ENCODE measurements around the gene CD47.
A peak's percentile ranks its signal among the peaks of the same experiment; 100 is the strongest.

The CD47 gene
- total RNA-seq = 229 reads per million, percentile 93 among the genes with 10 or more reads in this experiment

DNA sequence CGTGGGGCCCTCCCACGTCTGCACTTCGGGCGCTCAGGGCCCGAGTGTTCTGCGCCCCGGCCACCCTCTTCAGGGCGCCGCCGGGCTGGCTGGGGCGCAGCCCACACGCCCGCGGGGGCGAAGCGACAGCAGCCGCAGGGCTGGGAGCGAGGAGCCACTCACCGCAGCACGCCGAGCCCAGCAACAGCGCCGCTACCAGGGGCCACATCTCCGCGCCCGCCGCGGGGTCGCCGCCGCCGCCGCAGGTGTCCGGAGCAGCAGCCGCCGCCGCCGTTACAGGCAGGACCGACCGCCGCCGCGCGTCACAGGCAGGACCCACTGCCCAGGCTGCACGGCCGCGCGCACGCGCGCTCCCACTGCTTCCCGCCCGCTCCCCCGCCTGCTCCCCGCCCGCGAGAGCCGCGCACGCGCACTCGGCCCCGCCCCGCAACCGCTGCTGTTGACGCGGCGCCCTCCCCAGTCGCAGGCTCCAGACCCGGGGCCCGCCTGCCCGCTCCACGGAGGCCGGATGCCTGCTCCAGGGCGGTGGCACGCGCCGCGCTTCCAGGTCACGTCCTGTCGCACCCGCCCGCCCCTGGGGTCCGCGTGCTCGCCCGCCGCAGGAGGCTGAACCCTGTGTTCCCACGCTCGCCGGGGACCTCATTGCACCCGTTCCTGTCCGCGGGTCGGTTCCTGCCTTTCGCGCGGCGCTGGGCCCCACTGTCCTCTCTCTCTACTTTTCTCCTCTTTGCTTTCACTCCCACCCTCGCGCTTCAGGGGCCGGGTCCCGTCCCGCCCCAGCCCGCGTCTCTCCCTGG, at the start of gene CD47:
TSS of gene CD47 (minus strand) at position 331 of the 797 bp plus-strand sequence. CDS start at position 208, 123 bp downstream.
- DNase-seq = peak; percentile 92

DNA sequence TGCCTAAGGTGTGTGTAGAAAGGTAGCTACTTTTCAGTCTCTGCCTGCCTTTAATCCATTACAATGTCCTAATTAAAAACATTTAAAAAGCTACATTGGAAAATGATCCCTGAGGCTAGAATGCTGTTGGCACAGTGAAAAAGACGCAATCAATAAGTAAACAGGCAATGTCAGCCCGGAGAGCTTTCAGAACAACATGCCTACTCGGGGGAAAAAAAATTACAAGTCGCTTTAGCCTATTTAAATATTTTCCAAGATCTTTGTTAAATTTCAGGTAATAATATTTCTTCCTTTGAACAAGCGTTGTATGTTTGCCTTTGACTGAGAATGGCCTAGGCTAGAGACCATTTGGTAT, 46.6 kb upstream of the CD47 start:
- no peak for DNase-seq

DNA sequence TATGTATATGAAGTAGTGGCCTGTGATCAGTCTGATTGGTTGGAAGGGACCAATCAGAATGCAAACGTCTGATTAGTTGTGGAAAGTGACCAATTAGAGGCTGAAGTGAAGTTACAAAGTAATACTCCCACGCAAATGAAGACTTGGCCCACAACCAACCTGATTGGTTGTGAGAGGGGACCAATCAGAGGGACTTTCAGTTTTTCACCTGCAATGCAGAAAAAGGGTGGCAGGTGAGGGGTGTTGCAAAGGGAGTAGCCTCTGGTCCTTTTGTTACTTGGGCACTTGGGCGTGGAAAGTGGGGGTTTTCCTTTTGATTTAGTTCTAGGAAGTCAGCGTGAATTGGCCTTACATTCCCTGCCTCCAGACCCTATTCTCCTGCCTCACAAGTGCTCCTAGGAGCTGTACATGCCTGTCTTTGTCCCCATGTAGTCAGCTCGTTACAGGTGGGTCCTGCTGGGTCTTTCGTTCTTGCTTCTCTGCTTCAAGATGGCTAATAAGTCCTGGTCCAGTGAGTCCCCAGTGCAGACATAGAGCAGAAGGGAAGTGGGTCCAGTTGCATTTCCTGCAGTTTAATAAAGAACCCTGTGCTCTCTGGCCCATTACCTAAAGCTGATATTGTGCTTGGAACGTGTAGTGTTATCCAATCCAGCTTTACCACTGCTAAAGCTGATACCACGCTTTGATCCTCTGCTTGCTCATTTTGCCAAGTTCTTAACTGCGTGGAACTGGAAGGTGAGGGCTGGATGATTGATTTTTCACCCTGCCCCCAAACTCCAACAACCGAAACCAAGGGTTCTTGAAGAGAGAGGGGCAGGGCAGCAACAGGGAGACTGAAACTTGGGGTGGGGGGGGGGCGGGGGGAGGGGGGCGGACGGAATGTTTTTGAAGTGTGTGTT, 46.0 kb upstream of the CD47 start:
- DNase-seq = no peak

DNA sequence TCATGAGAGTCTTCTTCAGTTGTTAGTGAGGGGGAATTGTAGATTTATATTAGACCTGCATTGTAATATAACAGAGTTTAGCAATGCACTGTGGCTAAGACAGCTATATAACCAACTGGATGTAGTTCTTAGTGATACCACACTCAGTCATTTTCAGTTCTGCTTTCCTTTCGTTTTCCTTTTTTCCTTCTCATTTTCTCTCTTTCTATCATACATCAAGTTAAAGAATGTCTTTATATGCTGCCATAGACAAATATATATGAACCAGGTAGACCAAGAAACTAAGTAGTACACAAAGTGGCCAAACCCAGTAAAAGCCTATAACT, 43.7 kb upstream of the CD47 start:
- DNase-seq = no peak

DNA sequence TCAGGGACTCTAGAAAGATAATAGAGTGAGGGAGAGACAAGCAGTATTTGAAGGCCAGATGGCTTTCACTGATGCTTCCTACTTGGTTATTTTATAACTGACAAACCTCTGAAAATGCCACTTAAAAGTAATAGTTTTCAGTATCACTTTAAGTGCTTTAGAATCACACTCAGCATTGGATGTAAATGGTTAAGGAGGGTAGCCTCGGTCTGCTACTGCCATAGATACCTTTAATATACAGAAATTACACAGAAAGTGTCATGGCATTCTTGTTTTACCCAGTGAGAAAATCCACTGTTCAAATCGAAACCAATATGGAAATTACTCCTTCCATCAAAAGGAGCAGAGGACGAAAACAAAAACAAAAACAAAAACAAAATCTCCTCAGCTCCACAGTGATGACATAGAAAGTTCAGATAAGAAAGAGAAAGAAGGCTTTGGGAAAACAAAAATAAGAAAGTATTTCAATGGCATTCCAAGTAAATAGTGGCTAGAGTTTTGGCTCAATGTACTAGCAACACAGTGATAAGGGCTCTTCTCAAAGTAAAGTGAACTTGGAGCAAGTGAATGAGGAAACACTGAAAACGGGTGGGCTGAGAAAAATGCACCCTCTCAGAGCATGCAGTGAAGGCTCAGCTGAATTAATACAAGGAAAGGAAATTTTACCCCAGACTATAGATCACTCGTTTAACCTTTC, 43.2 kb upstream of the CD47 start:
- no peak for DNase-seq

DNA sequence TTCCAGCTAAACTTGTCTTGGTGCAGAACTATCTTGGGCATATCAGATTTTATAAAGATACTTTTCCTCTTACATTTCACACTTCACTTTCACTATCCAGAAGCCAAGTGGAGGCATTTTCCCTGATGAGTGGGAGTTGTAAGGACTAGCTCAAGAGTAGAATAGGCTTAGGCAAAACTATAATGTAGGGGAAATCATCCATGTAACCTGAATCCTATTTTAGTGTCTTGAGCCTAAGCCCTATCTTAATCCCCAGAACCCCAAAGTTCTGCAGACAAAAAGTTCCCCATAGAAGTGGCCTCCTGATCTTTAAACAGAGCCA, 42.2 kb upstream of the CD47 start:
- no peak for DNase-seq

DNA sequence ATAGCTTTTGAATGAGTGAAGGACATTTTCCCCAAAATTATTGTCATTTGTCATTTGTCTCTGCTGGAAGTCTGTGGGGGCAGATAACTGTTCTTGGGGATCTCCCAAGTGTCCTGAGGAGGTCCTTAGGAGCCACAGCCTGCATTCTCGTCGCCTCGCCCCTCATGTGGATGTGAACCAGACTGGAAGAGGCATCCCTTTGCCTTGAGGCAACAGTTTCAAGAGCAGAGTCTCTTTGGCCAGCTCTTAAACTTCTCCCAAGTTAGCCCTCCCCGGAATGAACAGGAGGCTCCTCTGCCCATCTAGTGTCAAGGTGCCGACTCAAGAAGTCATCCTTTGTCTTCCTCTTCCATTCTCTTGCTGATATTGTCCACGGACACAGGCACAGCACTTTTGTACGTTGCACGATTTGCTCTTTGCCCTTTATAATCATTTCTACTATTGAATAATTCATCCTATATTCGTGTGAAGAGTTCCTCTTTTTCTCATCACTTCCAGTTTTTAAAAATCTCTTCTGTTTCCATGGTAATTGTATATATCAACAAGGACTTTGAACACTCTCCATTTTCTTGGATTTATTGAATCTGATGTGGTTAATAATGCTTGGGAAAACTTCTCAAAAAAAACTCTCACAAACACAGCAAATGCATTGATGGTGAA, 40.8 kb upstream of the CD47 start:
- DNase-seq = no peak

DNA sequence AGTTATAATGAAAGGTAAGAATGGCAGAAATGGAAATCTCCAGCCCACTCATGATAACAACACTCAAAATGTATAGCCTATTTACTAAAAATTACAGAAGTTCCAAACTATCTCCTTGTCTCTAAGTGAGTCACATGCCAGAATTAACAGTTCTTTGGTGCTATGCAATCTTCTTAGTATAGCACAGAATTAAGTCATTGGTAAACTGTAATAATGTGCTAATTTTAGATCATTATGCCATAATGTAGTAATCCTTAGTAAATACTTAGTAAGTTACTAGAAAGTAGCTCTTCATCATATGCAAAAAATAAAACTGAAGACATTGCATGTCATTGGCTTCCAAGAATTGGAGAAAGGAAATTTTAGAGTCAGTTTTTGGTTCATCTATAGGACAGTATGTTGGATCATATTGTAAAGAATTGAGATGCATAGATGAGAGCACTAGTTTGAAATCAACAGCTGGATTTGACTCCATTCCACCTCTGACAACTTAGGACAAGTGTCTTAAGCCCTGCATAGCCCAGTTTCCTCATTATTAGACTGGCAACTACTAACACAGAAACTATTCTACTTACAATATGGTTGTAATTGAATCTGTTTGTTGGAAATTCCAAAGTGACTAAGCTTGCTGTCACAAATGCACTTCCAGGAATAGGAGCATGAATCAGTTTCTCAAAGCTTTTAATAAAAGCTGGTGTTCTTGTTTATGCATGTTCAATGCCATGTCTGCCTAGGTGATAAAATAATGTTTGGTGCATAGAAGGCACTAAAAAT, 40.1 kb upstream of the CD47 start:
- DNase-seq = no peak

DNA sequence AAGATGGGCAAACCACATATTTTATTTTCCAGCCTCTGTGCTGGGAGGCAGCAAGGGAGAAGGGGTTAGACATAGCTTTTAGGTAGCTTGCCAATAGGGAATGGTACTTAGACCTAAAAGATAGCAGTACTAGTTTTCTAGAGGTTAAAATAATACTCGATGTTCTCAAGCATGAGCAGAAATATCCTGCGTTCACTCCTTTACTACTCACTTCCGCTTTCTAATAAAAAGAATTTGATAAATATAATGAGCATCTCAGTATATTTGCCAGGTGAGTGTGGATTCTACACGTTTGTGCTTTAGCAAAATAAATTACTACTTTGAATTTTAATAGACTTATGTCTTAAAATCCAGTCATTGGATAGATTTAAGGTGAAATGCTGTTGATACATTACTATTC, 39.4 kb upstream of the CD47 start:
- no peak for DNase-seq

DNA sequence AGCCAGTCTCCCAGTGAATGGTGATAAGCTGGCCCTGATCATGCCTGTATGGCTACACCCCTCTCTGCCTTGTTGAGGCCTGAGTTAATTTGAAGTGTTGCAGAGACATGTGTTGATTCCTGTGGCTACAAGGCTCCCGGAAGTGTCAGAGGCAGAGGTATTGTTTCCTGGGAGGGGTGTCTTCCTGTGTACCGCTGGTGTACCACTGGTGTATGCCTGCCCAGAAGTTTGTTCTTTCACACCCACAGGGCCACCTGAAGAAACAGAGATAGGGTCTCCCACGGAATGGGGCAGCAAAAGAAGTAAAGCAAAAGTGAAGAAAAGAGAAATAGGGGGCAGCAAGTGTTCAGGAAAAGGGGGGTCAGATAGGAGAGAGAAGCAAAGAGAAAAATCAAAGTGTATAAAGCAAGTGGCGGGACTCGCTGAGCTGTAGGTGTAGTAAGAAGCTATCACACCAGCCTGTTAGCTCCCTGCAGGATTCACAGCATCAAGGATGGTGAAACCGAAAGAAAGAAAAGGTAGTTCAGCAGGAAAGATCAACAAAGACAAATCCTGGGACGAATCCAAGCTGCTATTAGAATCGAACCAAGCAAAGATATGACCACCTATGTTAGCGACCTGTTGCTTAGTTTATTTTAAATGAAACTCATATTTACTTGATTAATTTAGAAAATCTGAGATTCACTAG, 36.6 kb upstream of the CD47 start:
- DNase-seq = peak; percentile 39

DNA sequence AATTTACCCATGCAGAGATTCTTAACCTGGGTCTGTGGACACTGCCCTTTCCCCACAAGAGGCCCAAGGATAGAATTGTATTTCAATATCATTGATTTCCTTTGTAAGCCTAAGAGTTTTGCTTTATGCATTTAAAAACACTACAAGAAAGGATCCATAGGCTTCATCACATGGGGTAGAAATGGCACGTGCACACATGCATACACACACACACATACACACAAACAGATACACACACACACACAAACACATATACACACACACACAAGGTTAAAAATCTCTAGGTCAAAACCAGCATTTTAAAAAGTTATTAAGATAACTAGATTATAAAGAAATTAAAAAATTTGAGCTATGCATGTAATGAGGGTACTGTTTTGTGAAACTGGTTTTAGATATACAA, 35.5 kb upstream of the CD47 start:
- DNase-seq = no peak

DNA sequence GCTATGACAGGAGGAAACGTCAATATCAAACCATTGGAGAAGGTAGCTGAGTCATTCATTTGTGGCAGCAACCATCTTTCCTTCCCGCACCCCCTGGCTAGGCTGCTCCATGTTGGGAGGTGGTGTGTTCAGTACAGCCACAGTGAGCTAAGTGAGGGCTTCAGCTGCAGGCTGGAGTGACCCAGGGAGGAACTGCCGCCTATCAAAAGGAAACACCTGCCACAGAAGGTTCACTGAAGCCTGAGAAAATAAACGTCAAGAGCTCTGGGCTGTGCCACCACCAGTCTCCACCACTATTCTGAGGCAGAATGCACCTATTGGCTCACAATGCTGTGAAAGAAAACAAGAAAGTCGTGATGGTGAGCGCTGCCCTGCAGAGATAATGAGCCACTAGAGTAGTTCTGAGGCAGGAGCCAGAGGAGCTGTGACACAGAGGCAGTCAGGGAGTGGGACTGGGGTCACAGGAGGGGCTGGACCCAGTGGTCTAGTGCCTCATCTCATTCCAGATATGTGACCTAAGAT, 34.8 kb upstream of the CD47 start:
- peak; percentile 52 for DNase-seq

DNA sequence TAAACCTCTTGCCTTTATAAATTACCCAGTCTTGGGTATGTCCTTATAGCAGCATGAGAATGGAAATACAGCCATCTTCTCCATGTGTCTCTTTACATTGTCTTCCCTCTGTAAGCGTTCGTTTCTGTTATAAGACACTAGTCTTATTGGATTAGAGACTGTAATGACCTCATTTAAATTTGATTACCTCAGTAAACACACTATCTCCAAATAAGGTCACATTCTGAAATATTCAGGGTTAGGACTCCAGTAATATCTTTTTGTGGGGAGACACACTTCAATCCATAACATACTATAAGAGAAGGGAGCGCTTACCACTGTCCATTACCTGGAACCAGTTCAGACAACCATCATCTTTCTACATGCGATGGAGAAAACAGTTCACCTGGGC, 34.3 kb upstream of the CD47 start:
- DNase-seq = no peak

DNA sequence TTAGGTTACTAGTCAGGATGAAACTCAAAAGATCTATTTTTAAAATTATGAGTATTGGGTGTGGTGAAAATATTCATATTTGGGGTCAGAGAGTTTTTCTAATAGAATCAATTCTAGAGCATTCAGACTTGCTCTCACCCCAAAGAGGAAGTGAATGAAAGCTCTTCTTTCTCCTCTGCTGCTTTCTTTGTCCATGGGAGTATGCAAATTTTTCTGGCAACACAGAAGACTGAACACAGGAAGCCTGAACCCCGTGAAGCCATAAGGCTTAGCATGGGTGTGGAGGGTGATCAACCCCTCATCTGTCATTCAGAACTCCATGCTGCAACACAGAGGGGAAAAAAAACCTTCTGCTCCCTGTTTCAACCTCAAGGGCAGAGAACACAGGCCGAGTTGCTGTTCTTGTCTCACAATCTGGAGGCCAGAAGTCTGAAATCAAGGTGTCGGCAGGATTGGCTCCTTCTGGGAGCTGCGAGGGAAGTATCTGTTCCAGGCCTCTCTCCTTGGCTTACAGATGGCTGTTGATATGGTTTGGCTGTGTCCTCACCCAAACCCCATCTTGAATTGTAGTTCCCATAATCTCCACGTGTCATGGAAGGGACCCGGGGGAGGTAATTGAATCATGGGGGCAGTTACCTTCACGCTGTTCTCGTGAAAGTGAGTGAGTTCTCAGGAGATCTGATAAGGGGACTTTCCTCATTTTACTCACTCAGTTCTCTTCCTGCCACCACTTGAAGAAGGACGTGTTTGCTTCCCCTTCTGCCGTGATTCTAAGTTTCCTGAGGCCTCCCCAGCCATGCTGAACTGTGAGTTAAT, 33.7 kb upstream of the CD47 start:
- peak; percentile 58 for DNase-seq

DNA sequence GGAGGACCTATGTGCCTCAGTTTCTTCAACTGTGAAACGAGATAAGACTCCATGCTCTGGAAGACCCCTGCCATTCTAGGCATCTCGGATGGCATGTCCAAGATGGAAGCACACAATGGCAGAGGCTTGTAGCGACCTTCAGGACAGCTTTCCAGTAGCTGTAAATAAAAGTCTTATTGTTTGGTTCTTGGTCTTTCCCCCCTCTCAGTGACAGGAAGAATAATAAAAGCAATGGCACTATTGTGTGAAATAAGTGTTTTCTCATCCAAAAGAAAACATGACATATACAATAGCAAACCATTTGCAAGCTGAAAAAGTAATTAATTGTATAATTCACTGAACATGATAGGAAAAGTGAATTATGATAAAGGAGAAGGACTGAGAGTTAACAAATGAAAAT, 32.5 kb upstream of the CD47 start:
- no peak for DNase-seq

DNA sequence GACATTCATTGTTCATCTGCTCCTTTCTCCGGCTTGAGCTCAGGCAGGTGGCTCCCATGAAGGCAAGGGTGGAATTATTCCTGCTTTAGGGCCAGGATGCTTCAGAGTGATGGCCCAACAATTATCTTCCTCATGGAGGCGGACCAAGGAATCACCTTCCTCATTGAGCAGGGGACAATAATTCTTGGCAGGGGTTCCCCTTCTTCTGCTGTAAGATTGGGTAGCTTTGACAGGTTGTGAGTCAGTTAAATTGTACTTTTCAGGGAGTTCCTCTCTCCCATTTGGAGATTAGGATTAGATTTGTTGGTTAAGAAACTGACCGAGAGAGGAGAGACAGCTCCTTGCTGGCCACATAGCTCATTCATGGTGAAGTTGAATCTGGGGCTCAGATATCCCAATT, 31.4 kb upstream of the CD47 start:
- no peak for DNase-seq

DNA sequence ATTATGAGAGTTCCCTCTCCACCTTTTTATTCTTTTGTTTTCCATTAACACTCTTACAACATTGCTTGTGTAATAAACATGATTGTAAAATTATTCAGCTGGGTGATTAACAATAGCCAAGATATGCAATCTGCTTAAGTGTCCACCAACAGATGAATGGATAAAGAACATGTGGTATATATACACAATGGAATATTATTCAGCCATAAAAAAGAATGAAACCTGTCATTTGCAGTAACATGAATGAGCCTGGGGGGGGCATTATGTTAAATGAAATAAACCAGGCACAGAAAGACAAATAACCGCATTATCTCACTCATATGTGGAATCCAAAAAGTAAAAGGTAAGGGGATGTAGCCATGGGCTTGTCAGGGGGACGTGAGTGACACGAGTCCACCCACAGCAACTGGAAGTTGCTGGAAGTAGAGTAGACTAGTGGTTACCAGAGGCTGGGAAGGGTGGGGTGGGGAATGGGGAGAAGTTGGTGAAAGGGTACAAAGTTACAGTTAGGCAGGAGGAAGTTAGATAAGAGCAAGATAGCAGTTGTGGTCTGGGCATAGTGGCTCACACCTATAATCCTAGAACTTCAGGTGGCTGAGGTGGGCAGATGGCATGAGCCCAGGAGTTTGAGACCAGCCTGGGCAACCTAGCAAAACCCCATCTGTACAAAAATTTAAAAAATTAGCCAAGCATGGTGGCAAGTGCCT, 28.7 kb upstream of the CD47 start:
- DNase-seq = no peak

DNA sequence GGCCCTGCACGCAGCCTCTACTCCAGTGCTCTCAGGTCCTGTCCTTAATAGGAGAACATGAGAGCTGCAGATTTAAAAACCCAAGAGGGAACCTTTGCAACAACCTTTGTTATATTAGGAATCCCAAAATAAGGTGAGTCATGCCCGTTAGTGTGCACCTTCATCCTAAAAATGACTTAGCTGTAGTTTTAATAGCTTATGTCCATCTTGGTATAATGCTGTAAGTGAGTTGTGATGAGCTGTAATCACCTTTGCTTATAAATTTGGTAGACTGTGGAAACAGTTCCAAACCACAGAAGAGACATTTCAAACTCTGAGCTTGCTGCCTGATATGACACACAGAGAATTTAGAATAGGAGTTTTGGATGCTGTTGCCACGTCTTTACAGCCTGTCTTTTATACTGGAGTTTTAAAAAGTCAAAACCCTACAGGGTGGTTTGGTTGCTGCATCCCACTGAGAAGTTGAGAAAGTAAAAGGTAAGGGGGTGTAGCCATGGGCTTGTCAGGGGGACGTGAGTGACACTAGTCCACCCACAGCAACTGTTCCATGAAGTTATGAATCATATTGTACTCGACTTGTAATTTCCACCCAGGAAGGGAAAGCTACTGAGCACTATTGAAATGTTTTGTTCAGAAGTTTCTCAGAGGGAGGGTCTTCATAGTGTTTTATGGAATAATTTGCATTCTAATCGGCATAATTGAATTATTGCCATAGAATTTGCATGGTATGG, 27.4 kb upstream of the CD47 start:
- no peak for DNase-seq

DNA sequence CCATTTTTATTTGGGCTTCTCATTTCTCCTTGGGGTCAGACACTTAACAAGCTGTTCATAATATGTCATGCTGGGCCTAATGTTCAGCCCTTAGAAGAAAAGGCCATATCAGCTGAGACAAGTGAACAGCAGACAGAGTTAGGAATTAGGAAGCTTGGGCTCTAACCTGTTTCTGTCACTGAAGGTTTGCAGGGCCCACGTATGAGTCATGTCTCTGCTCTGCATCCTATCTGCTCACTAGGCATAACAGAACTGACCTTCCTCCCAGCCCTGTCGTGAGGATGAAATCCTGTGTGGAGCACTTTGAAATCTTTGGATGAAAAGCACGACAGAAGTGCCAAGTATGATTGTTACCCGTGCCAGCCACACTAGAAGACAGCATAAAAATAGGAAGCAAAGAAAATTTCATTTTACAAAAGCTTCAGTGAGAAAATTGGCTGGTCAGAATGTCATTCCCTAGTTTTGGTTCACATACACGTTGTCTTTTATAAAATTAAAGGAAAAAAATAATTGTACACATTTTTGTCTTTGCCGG, 26.5 kb upstream of the CD47 start:
- DNase-seq = no peak
